MM.1S (cell line): Measurements from ENCODE around the gene CCSER2.

Experiments used
- DNase-seq: peaks from one replicate; pipeline ENCODE4 v3.0.0-alpha.2; 2015
- H2AFZ ChIP-seq: fragments of 300-600 bp; sonication (generic); 2 replicates; pipeline ENCODE4 v1.6.0; 2016; ENCODE audit warnings: antibody characterized with exemption, low read length
- H3F3A ChIP-seq: fragments of 300-600 bp; sonication (generic); 2 replicates; pipeline ENCODE4 v1.6.1; 2016; ENCODE audit warnings: mild to moderate bottlenecking, antibody characterized with exemption, low read length, moderate library complexity, mixed read lengths; ENCODE audit not compliant: insufficient read depth
- H3K27ac ChIP-seq: fragments of 300-600 bp; sonication (generic); 2 replicates; pipeline ENCODE4 v1.5.1; 2016; ENCODE audit warnings: mild to moderate bottlenecking, low read length
- H3K27me3 ChIP-seq: fragments of 300-600 bp; sonication (generic); replicated peaks from 2 replicates; pipeline ENCODE4 v1.6.0; 2016; ENCODE audit warnings: low read length; ENCODE audit not compliant: insufficient read depth
- H3K36me3 ChIP-seq: fragments of 300-600 bp; sonication (generic); replicated peaks from 2 replicates; pipeline ENCODE4 v1.6.1; 2016; ENCODE audit warnings: mild to moderate bottlenecking, low read length, mixed read lengths; ENCODE audit not compliant: insufficient read depth
- H3K4me1 ChIP-seq: fragments of 300-600 bp; sonication (generic); 2 replicates; pipeline ENCODE4 v1.6.1; 2016; ENCODE audit warnings: low read length, mixed read lengths
- H3K4me2 ChIP-seq: fragments of 300-600 bp; sonication (generic); 2 replicates; pipeline ENCODE4 v1.6.0; 2016; ENCODE audit warnings: low read depth, low read length
- H3K4me3 ChIP-seq: fragments of 300-600 bp; sonication (generic); 2 replicates; pipeline ENCODE4 v1.5.1; 2016; ENCODE audit warnings: low read length, mixed read lengths
- H3K79me2 ChIP-seq: fragments of 300-600 bp; sonication (generic); 2 replicates; pipeline ENCODE4 v1.6.1; 2016; ENCODE audit warnings: mixed run types, low read length, mixed read lengths
- H3K9ac ChIP-seq: fragments of 300-600 bp; sonication (generic); 2 replicates; pipeline ENCODE4 v1.6.1; 2016; ENCODE audit warnings: low read length, mixed read lengths
- H3K9me2 ChIP-seq: fragments of 300-600 bp; sonication (generic); replicated peaks from 2 replicates; pipeline ENCODE4 v1.6.1; 2016; ENCODE audit warnings: mild to moderate bottlenecking, low read length, mixed read lengths; ENCODE audit not compliant: insufficient read depth
- H3K9me3 ChIP-seq: fragments of 300-600 bp; sonication (generic); replicated peaks from 2 replicates; pipeline ENCODE4 v1.6.1; 2016; ENCODE audit warnings: mild to moderate bottlenecking, low read length, mixed read lengths; ENCODE audit not compliant: insufficient read depth
- H4K20me1 ChIP-seq: fragments of 300-600 bp; sonication (generic); 2 replicates; pipeline ENCODE4 v1.6.1; 2016; ENCODE audit warnings: mild to moderate bottlenecking, low read length, moderate library complexity, mixed read lengths; ENCODE audit not compliant: insufficient read depth
- CTCF ChIP-seq: fragments of 300-600 bp; sonication (generic); IDR thresholded peaks from 2 replicates; pipeline ENCODE4 v1.5.1; 2016; ENCODE audit warnings: antibody characterized with exemption, low read length, mixed read lengths
- EZH2 ChIP-seq: fragments of 300-600 bp; sonication (generic); optimal IDR thresholded peaks from 2 replicates; pipeline ENCODE3; 2017; ENCODE audit warnings: low read depth, mild to moderate bottlenecking, antibody characterized with exemption, low read length, mixed read lengths
- EZH2phosphoT487 ChIP-seq: fragments of 300-600 bp; sonication (generic); IDR thresholded peaks from 2 replicates; pipeline ENCODE4 v1.6.1; 2018; ENCODE audit warnings: antibody characterized with exemption, low read length

Gene CCSER2

GRCh38 chr10:84416245-84416555 lies 87.8 kb downstream of the CCSER2 start:
- DNase-seq: no peak
- Histone ChIP-seq H3K4me2 (no peak overlapping the region), H3K9ac (no peak overlapping the region), H3K79me2 (peaks cover 4% of the 10 kb centered on the region; the same call in 1 of the 2 replicates), H3K9me2 (no peaks in the 10 kb centered on the region), H3K4me1 (no peaks in the 10 kb centered on the region), H3K9me3 (no peaks in the 10 kb centered on the region), H3K36me3 (no peaks in the 10 kb centered on the region), H4K20me1 (no peaks in the 10 kb centered on the region), H2AFZ (no peak overlapping the region), H3K27me3 (no peaks in the 10 kb centered on the region), H3K4me3 (no peak overlapping the region), H3F3A (no peaks in the 10 kb centered on the region), H3K27ac (no peak overlapping the region)
- TF ChIP-seq CTCF: no peak
- TF ChIP-seq EZH2phosphoT487: no peak
- TF ChIP-seq EZH2: no peak

GRCh38 chr10:84423719-84424118 lies 95.3 kb downstream of the CCSER2 start:
- TF ChIP-seq EZH2phosphoT487 (no peak), CTCF (no peak), EZH2 (no peak)
- no peak overlapping the region for H3K4me3 ChIP-seq
- H3K27ac ChIP-seq: no peak overlapping the region
- no peak overlapping the region for H2AFZ ChIP-seq
- no peaks in the 10 kb centered on the region for H3K36me3 ChIP-seq
- no peak for DNase-seq
- H3K79me2 ChIP-seq: no peaks in the 10 kb centered on the region
- no peak overlapping the region for H3K4me2 ChIP-seq
- no peaks in the 10 kb centered on the region for H3K9me2 ChIP-seq
- H4K20me1 ChIP-seq: no peaks in the 10 kb centered on the region
- H3K9ac ChIP-seq: no peak overlapping the region
- H3K4me1 ChIP-seq: peaks cover 17% of the 10 kb centered on the region
- no peaks in the 10 kb centered on the region for H3K27me3 ChIP-seq
- no peaks in the 10 kb centered on the region for H3K9me3 ChIP-seq
- H3F3A ChIP-seq: peaks cover 11% of the 10 kb centered on the region; the same call in 1 of the 2 replicates

DNA sequence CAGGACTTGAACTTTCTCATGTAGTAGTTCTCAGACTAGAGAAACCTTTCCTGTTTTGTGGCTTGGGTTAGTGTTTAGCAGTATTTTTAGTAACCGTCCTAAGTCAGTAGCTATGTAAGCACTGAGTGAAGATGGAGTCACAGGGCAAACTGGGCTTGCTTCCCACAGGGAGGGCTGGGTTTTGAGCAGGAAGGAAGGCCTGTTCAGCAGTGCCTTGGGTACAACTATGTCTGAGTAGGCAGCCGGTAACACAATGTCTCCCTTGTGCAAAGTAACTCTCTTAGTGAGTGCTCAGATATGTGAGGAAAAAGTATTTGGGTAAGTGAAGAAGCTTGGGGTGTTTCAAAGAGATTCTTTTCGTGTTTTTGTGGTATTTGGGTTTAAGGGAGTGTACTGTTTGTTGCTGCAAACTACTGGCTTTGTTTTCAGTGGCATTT lies 96.4 kb downstream of the CCSER2 start:
- no peaks in the 10 kb centered on the region for H4K20me1 ChIP-seq
- no peaks in the 10 kb centered on the region for H3K27me3 ChIP-seq
- peak overlapping the region; percentile 58; the same call in 1 of the 2 replicates for H3K27ac ChIP-seq
- peak; percentile 36 for DNase-seq
- H3K9me3 ChIP-seq: no peaks in the 10 kb centered on the region
- H3K4me3 ChIP-seq: 0 out of 2 replicates have a peak overlapping the region, but pooled peaks have one; percentile 16
- no peaks in the 10 kb centered on the region for H3K36me3 ChIP-seq
- H3K79me2 ChIP-seq: no peaks in the 10 kb centered on the region
- H3K4me1 ChIP-seq: peaks cover 17% of the 10 kb centered on the region
- H3K9me2 ChIP-seq: no peaks in the 10 kb centered on the region
- H3F3A ChIP-seq: peaks cover 11% of the 10 kb centered on the region; the same call in 1 of the 2 replicates
- H3K4me2 ChIP-seq: peak overlapping the region; percentile 56
- peak overlapping the region; percentile 30; the same call in 1 of the 2 replicates for H3K9ac ChIP-seq
- no peak overlapping the region; the same call in 1 of the 2 replicates for H2AFZ ChIP-seq
- TF ChIP-seq EZH2 (no peak), CTCF (no peak), EZH2phosphoT487 (no peak)
